ENCODE measurements around the gene TTC7B. TPM values are rescaled to one million over a fixed set of nuclear protein-coding genes. Genes with fewer than 3 reads are reported as not detected.
"Not testable (repeated sequence)": the region's sequence is repeated elsewhere in the genome, so short reads cannot be mapped to it uniquely, and the experiment has no call there.

TTC7B gene
- total RNA-seq, 4 donors from 2014 or later, result 14.3 to 48.9 (median 32.5) TPM

GRCh38 chr14:90828642-90829487, 12.6 kb upstream of the TTC7B start:
- WGBS, result 86% methylated on average over 17 of the region's 17 CpGs
- TF ChIP-seq POLR2AphosphoS5 (IDR thresholded peaks at IDR 0.05) (no peak), EP300 (IDR thresholded peaks at IDR 0.05) (no peak), POLR2A (IDR thresholded peaks at IDR 0.05) (no peak)
- TF ChIP-seq, protein P1, sequence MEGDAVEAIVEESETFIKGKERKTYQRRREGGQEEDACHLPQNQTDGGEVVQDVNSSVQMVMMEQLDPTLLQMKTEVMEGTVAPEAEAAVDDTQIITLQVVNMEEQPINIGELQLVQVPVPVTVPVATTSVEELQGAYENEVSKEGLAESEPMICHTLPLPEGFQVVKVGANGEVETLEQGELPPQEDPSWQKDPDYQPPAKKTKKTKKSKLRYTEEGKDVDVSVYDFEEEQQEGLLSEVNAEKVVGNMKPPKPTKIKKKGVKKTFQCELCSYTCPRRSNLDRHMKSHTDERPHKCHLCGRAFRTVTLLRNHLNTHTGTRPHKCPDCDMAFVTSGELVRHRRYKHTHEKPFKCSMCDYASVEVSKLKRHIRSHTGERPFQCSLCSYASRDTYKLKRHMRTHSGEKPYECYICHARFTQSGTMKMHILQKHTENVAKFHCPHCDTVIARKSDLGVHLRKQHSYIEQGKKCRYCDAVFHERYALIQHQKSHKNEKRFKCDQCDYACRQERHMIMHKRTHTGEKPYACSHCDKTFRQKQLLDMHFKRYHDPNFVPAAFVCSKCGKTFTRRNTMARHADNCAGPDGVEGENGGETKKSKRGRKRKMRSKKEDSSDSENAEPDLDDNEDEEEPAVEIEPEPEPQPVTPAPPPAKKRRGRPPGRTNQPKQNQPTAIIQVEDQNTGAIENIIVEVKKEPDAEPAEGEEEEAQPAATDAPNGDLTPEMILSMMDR (IDR thresholded peaks at IDR 0.05), result no peak
- H3K4me3 ChIP-seq, result peak overlapping the region; percentile 41

GRCh38 chr14:90827919-90828610, 11.8 kb upstream of the TTC7B start:
- Histone ChIP-seq H3K9me3 (peaks cover 8% of the 10 kb centered on the region), H3K36me3 (no peaks in the 10 kb centered on the region), H3K27me3 (no peaks in the 10 kb centered on the region), H3K4me1 (peaks cover 16% of the 10 kb centered on the region), H3K27ac (peak overlapping the region; percentile 15), H3K4me3 (peak overlapping the region; percentile 41)
- TF ChIP-seq, protein P1 (IDR thresholded peaks at IDR 0.05), result no peak
- TF ChIP-seq POLR2A (IDR thresholded peaks at IDR 0.05), result peak in 1 of 2 donors; percentile 11
- WGBS, result 4% methylated on average over 19 of the region's 42 CpGs
- DNase-seq (ENCODE audit: low spot score in 2 of 2), result peak; percentile 95 to 96

More at GRCh38 chr14:90828642-90829487, 12.6 kb upstream of the TTC7B start:
- Histone ChIP-seq H3K27me3 (no peaks in the 10 kb centered on the region), H3K27ac (peak overlapping the region; percentile 15), H3K4me1 (peaks cover 16% of the 10 kb centered on the region), H3K9me3 (peaks cover 7% of the 10 kb centered on the region), H3K36me3 (no peaks in the 10 kb centered on the region)
- no peak for DNase-seq (ENCODE audit: low spot score in 2 of 2)

DNA sequence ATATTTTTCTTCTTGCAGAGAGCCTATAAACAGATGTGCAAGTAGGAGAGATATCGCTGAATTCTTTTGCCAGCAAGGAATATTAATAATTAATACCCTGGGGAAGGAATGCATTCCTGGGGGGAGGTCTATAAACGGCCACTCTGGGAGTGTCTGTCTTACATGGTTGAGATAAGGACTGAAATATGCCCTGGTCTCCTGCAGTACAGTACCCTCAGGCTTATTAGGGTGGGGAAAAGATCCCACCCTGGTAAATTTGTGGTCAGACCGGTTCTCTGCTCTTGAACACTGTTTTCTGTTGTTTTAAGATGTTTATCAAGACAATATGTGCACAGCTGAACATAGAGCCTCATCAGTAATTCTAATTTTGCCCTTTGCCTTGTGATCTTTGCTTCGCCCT, 7.3 kb upstream of the TTC7B start:
- H3K27ac ChIP-seq; DNase-seq (ENCODE audit: low spot score in 2 of 2); H3K4me3 ChIP-seq; H3K27me3 ChIP-seq; H3K36me3 ChIP-seq: not testable (repeated sequence)
- Histone ChIP-seq H3K9me3 (peaks cover 13% of the 10 kb centered on the region), H3K4me1 (peaks cover 13% of the 10 kb centered on the region)
- WGBS, result 60% methylated on average over 4 of the region's 4 CpGs

GRCh38 chr14:90820958-90821357, 4.7 kb upstream of the TTC7B start:
- no peak for TF ChIP-seq POLR2AphosphoS5 (IDR thresholded peaks at IDR 0.05)
- no peak for TF ChIP-seq EP300 (IDR thresholded peaks at IDR 0.05)
- TF ChIP-seq, protein P1 (IDR thresholded peaks at IDR 0.05), result no peak
- no peak for TF ChIP-seq POLR2A (IDR thresholded peaks at IDR 0.05)

GRCh38 chr14:90819734-90820393, 3.6 kb upstream of the TTC7B start:
- DNase-seq (ENCODE audit: low spot score in 2 of 2), result no peak
- TF ChIP-seq, protein P1 (IDR thresholded peaks at IDR 0.05), result no peak
- TF ChIP-seq EP300 (IDR thresholded peaks at IDR 0.05), result no peak
- no peak for TF ChIP-seq POLR2A (IDR thresholded peaks at IDR 0.05)
- no peak for TF ChIP-seq POLR2AphosphoS5 (IDR thresholded peaks at IDR 0.05)
- Histone ChIP-seq H3K9me3 (peaks cover 13% of the 10 kb centered on the region), H3K4me1 (peaks cover 16% of the 10 kb centered on the region), H3K27me3 (no peaks in the 10 kb centered on the region), H3K27ac (no peak overlapping the region), H3K36me3 (no peaks in the 10 kb centered on the region), H3K4me3 (no peak overlapping the region)
- WGBS, result 75% methylated on average over 5 of the region's 5 CpGs

More at GRCh38 chr14:90820958-90821357, 4.7 kb upstream of the TTC7B start:
- H3K4me1 ChIP-seq, result peaks cover 7% of the 10 kb centered on the region
- H3K4me3 ChIP-seq, result no peak overlapping the region
- H3K27ac ChIP-seq, result no peak overlapping the region
- H3K36me3 ChIP-seq, result no peaks in the 10 kb centered on the region
- H3K27me3 ChIP-seq, result no peaks in the 10 kb centered on the region
- H3K9me3 ChIP-seq, result peaks cover 13% of the 10 kb centered on the region
- 49% methylated on average over 11 of the region's 11 CpGs for WGBS
- DNase-seq (ENCODE audit: low spot score in 2 of 2), result no peak
